HG03432 (cell line): ENCODE results near the gene RBM48.
"Not testable (repeated sequence)": the region's sequence is repeated elsewhere in the genome, so short reads cannot be mapped to it uniquely, and the experiment has no call there.

Experiments
- ATAC-seq: cut with Tn5 transposase; IDR thresholded peaks from one replicate; pipeline ENCODE4 v1.9.1; 2021; ENCODE audit warnings: mild to moderate bottlenecking, moderate library complexity; ENCODE audit not compliant: unreplicated experiment

RBM48 gene

DNA sequence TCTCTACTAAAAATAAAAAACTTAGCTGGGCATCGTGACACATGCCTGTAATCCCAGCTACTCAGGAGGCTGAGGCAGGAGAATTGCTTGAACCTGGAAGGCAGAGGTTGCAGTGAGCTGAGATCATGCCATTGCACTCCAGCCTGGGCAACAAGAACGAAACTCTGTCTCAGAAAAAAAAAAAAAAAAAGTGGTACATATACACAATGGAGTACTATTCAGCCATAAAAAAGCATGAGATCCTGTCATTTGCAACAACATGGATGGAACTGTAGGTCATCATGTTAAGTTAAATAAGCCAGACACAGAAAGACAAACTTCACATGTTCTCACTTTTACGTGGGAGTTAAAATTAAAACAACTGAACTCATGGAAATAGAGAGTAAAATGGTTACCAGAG lies 14.9 kb downstream of the RBM48 start:
- not testable (repeated sequence) for ATAC-seq

DNA sequence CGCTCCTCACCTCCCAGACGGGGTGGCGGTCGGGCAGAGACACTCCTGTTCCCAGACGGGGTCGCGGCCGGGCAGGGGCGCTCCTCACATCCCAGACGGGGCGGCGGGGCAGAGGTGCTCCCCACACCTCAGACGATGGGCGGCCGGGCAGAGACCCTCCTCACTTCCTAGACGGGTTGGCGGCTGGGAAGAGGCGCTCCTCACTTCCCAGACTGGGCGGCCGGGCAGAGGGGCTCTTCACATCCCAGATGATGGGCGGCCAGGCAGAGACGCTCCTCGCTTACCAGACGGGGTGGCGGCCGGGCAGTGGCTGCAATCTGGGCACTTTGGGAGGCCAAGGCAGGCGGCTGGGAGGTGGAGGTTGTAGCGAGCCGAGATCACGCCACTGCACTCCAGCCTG lies 16.5 kb downstream of the RBM48 start:
- not testable (repeated sequence) for ATAC-seq

DNA sequence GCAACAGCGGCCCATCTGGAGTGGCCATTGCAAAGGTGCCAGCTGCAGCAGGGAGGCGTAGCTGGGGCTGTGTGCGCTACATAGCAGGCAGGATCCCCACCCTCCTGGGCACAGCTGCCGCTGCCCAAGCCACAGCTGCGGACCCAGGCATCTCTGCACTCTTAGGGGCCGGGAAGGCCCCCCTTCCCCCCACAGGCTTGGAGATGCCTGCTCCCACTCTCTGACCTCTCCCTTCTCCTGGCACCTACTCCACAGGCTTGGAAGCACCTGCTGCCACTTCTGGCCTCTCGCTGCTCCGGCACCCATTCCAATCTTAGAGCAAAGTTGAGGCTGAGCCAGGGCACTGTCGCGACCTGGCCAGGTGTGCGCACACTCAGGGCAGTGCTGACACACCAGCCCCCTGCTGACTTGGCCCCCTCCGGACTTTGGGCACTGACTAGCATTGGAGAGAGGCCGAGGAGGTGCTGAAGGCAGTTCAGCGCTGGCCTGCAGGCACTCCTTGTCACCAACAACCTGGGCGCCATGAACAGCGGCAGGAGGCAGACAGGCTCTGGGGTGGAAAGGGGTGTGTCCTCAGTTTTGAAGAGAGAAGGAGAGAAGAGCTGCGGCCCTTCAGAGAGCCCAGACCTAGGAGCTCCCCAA lies 18.4 kb downstream of the RBM48 start:
- ATAC-seq: no peak

DNA sequence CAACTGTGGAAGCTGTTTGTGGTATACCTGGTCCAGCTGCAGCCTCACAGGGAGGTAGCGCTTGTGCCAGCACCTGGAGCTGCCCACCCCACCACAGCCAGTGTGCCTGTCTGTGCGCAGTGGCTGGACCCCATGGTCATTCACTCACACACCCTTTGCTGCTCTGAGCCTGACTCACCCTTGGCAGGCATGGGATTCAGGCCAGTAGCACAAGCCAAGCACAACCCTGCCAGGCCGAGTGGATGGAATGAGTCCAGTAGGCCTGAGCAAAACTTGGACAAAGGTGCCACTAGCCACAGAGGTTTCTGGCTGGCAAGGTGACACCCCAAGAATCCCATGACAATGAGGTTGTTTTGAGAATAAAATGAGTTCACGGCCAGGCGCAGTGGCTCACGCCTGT lies 19.0 kb downstream of the RBM48 start:
- no peak for ATAC-seq

DNA sequence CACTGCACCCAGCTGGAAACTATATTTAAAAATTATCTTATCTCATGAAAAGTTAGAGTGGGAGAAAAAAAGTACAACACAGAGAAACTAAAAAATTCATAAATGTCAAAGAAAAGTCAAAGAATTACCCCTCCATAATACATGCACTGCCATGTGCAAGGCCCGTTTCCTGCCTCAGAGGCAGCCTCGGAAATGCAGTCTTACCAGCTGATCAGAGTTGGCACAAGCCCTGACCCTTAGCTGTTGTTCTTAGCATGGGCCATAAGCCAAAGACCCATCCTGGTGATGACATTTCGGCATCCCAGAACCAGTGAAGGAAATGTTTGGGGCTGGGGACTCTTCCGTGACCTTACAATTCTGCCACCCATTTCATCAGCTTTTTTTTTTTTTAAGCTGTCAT lies 21.6 kb downstream of the RBM48 start:
- no peak for ATAC-seq

DNA sequence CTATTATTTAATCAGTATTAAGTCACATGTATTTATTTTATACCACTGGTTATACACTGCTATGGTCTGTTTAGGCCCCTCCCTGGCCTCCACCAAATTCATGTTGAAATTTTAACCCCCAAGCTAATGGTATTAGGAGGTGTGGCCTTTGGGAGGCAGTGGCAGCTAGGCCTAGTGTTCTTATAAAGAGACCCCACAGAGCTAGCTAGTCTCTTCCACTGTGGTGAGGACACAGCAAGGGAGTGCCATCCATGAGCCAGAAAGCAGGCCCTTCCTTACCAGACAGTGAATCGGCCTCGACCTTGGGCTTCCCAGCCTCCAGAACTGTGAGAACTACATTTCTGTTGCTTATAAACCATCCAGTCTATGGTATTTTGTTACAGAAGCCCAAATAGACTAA lies 28.7 kb downstream of the RBM48 start:
- no peak for ATAC-seq

DNA sequence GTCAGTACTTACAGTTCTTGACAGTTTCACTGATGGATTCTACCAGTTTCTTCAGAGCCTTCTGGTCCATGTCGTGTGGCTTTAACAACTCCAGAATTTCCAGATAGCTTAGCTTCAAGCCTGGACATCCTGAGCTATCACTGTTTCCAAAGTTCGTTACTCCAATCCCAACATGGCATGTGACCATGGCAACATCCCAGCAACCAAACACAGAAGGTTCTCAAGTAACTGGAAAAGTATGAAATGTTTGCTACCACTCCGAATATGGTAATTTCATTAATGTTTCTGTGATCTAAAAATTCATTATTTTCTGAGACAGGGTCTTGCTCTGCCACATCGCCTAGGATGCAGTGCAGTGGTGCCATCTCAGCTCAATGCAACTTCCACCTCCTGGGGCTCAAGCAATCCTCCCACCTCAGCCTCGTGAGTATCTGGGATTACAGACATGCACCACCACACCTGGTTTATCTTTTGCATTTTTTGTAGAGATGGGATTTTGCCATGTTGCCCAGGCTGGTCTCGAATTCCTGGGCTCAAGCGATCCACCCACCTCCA lies 29.3 kb downstream of the RBM48 start:
- ATAC-seq: no peak

DNA sequence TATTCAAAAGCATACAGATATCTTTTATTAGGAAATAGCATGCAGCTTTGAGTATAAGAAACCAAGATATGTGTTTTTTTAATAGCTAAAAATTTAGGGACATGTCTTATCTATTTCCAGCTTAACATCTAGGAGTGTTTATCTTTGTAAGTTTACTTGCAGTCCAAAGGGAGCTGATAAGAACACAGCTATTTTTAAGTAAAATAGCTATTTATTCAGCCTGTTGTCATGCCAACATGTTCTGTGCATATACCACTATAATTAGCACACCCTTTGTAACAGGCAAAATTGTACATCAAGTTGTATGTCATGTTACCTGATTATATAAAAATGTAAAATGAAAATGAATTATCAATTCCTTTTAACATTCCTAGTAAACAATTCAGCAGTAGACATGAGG lies 32.0 kb downstream of the RBM48 start:
- ATAC-seq: no peak

DNA sequence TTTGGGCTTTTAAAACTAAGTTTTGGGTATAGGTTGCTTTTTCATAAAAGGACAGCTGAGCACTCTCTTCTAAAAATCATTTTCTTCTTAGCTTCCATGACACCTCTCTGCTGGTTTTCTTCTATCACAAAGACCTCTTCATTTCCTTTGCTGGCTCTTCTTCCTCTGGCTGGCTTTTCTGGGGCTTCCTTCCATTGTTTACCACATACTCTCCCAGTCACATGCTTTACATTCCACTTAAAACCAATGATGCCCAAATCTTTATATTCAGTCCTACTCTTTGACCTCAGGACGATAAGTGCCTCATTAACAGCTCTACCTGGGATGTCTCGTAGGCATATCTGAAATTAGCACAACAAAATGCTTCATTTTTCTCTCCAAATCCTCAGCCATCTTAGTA lies 34.8 kb downstream of the RBM48 start:
- ATAC-seq: no peak

DNA sequence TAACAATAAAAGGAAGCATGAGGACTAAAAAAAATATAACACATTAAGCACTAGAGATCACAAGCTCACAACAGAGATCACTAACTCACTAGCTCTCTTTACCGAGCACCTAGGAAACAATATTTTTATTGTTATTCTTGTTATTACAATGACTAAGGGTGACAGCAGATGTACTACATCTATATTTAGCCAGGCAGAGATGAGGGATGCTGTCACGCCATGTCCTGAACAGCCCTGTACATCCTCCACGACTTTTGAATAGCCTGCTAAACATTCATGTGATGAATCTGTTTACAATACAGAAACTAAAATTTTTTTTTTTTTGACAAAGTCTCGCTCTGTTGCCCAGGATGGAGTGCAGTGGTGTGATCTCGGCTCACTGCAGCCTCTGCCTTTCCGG lies 38.9 kb downstream of the RBM48 start:
- no peak for ATAC-seq

DNA sequence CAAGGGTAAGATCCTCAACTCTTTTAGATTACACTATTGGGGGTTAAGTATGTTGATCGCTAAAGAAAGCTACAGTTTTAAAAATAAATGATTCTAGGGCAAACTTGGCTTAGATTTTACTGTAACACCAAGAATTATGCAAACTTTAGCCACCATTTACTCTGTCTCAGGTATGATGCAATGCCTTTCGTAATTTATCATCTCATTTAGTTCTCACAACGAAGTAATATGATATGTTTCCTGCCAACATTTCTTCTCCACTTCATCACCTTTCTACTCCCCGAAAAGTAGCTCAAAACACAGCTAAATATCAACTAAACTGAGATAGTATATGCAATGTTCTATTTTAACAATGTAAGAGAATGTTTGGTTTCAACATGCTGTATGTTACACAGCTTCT lies 40.5 kb downstream of the RBM48 start:
- ATAC-seq: no peak

DNA sequence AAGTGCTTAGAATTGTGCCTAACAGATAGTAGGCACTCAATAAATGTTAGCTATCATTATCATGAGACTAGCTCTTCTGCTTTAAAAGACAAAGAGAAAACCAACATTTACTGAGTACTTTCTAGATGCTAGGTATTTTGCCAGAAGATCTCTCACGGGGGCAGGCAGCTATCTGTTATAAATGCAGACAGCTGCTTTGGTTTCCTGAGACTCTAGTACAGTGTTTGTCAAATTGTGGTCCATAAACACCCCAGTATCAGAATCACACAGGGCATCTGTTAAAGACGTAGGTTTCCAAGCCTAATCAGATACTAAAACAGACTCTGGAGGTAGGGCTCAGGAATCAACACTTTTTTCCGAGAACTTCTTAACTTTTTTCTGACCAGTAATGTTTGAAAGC lies 47.7 kb downstream of the RBM48 start:
- ATAC-seq: no peak

DNA sequence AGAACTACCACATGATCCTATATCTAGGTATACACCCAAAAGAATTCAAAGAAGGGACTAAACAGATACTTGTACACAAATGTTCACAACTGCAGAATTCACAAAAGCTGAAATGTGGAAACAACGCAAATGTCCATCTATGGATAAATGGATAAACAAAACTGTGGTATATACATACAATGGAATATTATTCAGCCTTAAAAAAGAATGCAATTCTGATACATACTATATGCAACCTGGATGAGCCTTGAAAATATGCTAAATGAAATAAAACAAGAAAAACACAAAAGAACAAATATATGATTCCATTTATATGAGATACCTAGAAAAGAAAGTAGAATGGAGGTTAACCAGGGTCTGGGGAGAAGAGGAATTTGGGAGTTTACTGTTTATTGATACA lies 54.4 kb downstream of the RBM48 start:
- ATAC-seq: no peak

DNA sequence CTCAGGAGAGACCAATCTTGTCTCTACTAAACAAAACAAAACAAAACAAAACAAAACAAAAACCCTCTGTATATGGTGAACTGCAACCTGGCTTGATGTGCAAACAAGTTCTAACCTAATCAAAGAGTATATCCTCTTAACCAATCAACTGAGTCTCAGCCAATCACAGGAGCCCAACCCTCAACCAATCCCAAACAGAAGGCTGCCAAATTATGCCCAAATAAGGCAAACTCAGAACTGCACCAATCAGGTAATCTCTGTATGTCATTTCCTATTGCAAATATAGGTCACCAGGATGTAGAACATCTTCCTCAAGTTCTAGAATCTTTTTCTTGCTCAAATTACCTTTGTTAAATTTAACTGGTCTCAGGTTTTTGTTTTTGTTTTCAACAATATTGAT lies 56.4 kb downstream of the RBM48 start:
- no peak for ATAC-seq

DNA sequence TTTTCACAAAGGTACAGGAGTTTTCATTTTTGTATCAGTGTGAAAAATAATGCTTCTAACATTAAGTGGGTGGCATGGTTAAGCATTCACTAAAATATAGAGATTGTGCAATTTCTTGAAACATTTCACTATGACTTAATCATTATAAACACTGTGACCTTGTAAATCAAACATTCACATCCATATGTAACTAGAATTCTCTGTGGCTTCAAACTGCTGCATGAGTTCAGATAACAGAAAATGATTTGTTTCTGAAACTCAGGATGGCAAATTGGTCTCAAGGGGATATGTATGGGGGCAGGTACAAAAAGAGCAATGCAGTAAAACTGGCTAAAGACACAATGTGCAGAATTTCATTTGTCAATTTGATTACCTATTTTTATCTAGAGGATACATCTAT lies 57.8 kb downstream of the RBM48 start:
- ATAC-seq: no peak

DNA sequence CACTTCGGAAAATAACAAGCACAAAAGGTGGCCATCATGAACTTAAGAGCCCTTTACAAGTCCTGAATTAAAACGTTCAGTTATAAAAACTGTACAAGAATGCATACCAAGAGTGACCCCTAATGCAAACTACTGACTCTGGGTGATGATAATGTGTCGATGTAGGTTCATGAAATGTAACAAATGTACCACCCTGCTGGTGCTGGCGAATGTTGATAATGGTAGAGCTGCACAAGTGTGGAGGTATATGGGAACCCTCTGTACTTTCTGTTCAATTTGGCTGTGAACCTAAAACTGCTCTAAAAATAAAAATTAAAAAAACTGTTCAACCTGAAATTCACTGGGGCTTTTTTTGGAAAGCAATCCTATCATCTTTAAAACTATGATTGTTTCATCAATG lies 58.2 kb downstream of the RBM48 start:
- no peak for ATAC-seq
